IgD-negative memory B cell (primary cell): ENCODE data around the gene NDUFA5. TPM values are rescaled to one million over a fixed set of nuclear protein-coding genes. Genes with fewer than 3 reads are reported as not detected.

Experiments
- H3K27ac Mint-ChIP-seq, 3 donors: one replicate each; pipeline ENCODE4 v1.8.0; 2020 to 2022; ENCODE audit warnings: mild to moderate bottlenecking in 3 of 3, mixed read lengths in 3 of 3, moderate library complexity in 1 of 3
- H3K27me3 Mint-ChIP-seq: one replicate; pipeline ENCODE4 v1.8.0; 2021; ENCODE audit warnings: mixed read lengths
- H3K36me3 Mint-ChIP-seq: one replicate; pipeline ENCODE4 v1.8.0; 2020; ENCODE audit warnings: mild to moderate bottlenecking, mixed read lengths
- H3K4me1 Mint-ChIP-seq, 3 donors: one replicate each; pipeline ENCODE4 v1.8.0; 2020 to 2022; ENCODE audit warnings: mixed read lengths in 3 of 3, mild to moderate bottlenecking in 1 of 3
- H3K4me3 Mint-ChIP-seq, 4 donors: one replicate each; pipeline ENCODE4 v1.8.0; 2020 to 2022; ENCODE audit warnings: mild to moderate bottlenecking in 4 of 4, mixed read lengths in 4 of 4, moderate library complexity in 3 of 4
- H3K9me3 Mint-ChIP-seq, 3 donors: one replicate each; pipeline ENCODE4 v1.8.0; 2020 to 2021; ENCODE audit warnings: mixed read lengths in 3 of 3, mild to moderate bottlenecking in 1 of 3
- polyA plus RNA-seq: library from polyadenylated mRNA; unstranded; fragments of 300-500 nt; fragmentation: Illumina TruSeq; gene quantifications from one replicate; pipeline ENCODE4 v1.2.3, GENCODE V29; 2021

Gene NDUFA5
- 77.9 TPM for polyA plus RNA-seq

- Mint-ChIP-seq H3K9me3 (no peaks in the 10 kb centered on the region), H3K27me3 (no peaks in the 10 kb centered on the region), H3K4me1 (peaks cover 6 to 14% (median 7%) of the 10 kb centered on the region in 3 donors), H3K4me3 (no peak within 1 kb of the TSS), H3K27ac (no peak within 1 kb of the TSS), H3K36me3 (peaks cover 7% of the 10 kb centered on the region)
Measured at GRCh38 chr7:123557398-123558288, at the start of gene NDUFA5. TSS of gene NDUFA5 (minus strand) at chr7:123557818. CDS start at chr7:123557795, 23 bp downstream.

- no peaks in the 10 kb centered on the region for H3K4me1 Mint-ChIP-seq
Measured at GRCh38 chr7:123604739-123605138, 47.1 kb upstream of the NDUFA5 start.

GRCh38 chr7:123602648-123603047 is 45.0 kb upstream of the NDUFA5 start:
- Mint-ChIP-seq H3K27ac (no peak overlapping the region), H3K36me3 (no peaks in the 10 kb centered on the region), H3K4me3 (no peak overlapping the region), H3K9me3 (peaks cover 0 to 4% (median 0%) of the 10 kb centered on the region in 3 donors), H3K27me3 (peaks cover 3% of the 10 kb centered on the region), H3K4me1 (no peaks in the 10 kb centered on the region)

More at GRCh38 chr7:123604739-123605138, 47.1 kb upstream of the NDUFA5 start:
- Mint-ChIP-seq H3K27ac (no peak overlapping the region), H3K27me3 (peaks cover 3% of the 10 kb centered on the region), H3K4me3 (no peak overlapping the region), H3K36me3 (no peaks in the 10 kb centered on the region), H3K9me3 (peaks cover 0 to 4% (median 0%) of the 10 kb centered on the region in 3 donors)

DNA sequence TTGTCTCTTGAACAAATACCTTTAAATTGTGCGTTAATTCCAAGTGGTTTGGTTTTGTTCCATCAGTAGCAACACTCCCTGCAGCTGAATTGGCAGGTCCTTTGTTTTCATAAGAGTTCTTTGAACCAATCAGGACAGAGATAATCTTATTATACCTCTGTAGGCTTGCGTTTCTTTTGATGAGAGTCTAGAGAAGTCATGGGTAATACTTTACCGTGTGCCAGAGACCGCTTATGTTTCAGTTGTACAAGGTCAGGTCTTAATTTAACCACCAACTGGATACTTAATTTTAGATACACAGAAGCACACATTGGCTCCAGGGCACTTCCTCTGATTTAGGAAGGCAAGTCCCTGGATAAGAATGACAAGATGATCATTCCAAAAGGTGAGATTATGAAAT is 43.9 kb upstream of the NDUFA5 start, which contains the start of gene ASB15:
TSS of gene ASB15 (plus strand) at position 292 of the 400 bp plus-strand sequence. CDS start 12,682 bp downstream, outside the sequence.
- Mint-ChIP-seq H3K4me3 (no peak within 1 kb of the TSS), H3K27ac (no peak within 1 kb of the TSS), H3K4me1 (no peaks in the 10 kb centered on the region), H3K36me3 (no peaks in the 10 kb centered on the region), H3K9me3 (peaks cover 0 to 4% (median 0%) of the 10 kb centered on the region in 3 donors), H3K27me3 (peaks cover 3% of the 10 kb centered on the region)

DNA sequence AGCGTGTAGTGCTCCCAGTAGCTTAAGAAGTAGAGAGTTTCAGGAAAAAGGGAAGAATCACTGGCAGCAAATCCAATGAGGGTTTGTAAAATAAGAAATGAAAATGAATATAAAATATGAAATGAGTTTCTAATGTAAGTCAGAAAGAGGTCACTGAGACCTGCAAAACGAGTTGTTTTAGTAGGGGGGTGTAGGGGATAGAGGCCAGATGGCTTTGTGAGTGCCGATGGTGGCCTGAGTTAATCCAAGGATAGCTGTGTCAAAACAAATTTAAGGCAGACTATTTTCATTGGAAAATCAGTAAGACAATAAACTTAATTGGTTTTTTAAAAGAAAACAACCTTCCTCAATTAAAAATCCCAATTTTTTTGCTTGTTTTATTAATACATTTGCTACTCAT is 43.3 kb upstream of the NDUFA5 start:
- Mint-ChIP-seq H3K4me3 (no peak overlapping the region), H3K4me1 (no peaks in the 10 kb centered on the region), H3K9me3 (peaks cover 0 to 4% (median 0%) of the 10 kb centered on the region in 3 donors), H3K36me3 (no peaks in the 10 kb centered on the region), H3K27ac (no peak overlapping the region), H3K27me3 (peaks cover 3% of the 10 kb centered on the region)

DNA sequence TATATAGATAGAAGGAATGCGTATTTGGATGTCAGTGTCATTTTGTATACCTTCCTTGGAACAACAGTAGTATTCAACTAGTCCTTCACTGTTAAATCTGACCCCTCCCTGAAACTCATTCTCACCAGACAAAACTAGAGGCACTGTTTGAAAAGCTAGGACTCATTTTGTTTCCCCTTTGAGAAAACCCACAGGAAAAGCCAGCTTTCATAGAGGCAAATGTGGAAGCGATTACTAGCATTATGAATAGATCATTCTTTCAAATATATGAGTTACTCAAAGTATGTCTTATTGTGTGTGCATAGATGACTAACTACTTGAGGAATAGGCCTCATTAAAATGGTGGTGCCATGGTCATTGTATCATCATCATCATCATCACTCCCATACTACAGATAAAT is 42.1 kb upstream of the NDUFA5 start:
- H3K27ac Mint-ChIP-seq: no peak overlapping the region
- no peaks in the 10 kb centered on the region for H3K4me1 Mint-ChIP-seq

GRCh38 chr7:123598657-123599056 is 41.0 kb upstream of the NDUFA5 start:
- Mint-ChIP-seq H3K27me3 (peaks cover 12% of the 10 kb centered on the region), H3K36me3 (no peaks in the 10 kb centered on the region), H3K4me3 (no peak overlapping the region), H3K4me1 (no peaks in the 10 kb centered on the region), H3K9me3 (no peaks in the 10 kb centered on the region), H3K27ac (no peak overlapping the region)

More for the DNA sequence above, 42.1 kb upstream of the NDUFA5 start:
- Mint-ChIP-seq H3K9me3 (no peaks in the 10 kb centered on the region), H3K27me3 (peaks cover 8% of the 10 kb centered on the region), H3K36me3 (no peaks in the 10 kb centered on the region), H3K4me3 (no peak overlapping the region)

- no peaks in the 10 kb centered on the region for H3K36me3 Mint-ChIP-seq
- no peaks in the 10 kb centered on the region for H3K9me3 Mint-ChIP-seq
- H3K27ac Mint-ChIP-seq: no peak overlapping the region
- no peak overlapping the region for H3K4me3 Mint-ChIP-seq
- peaks cover 27% of the 10 kb centered on the region for H3K27me3 Mint-ChIP-seq
- H3K4me1 Mint-ChIP-seq: no peaks in the 10 kb centered on the region
Measured at GRCh38 chr7:123594813-123595241, 37.2 kb upstream of the NDUFA5 start.

- Mint-ChIP-seq H3K9me3 (no peaks in the 10 kb centered on the region), H3K4me1 (peaks cover 0 to 8% (median 0%) of the 10 kb centered on the region in 3 donors), H3K4me3 (no peak overlapping the region), H3K27ac (no peak overlapping the region), H3K27me3 (peaks cover 14% of the 10 kb centered on the region), H3K36me3 (no peaks in the 10 kb centered on the region)
Measured at GRCh38 chr7:123588376-123588775, 30.8 kb upstream of the NDUFA5 start.

- H3K27ac Mint-ChIP-seq: no peak overlapping the region
- no peak overlapping the region for H3K4me3 Mint-ChIP-seq
- peaks cover 9% of the 10 kb centered on the region for H3K27me3 Mint-ChIP-seq
- H3K4me1 Mint-ChIP-seq: peaks cover 0 to 8% (median 0%) of the 10 kb centered on the region in 3 donors
- H3K36me3 Mint-ChIP-seq: no peaks in the 10 kb centered on the region
- no peaks in the 10 kb centered on the region for H3K9me3 Mint-ChIP-seq
Measured at GRCh38 chr7:123583821-123584220, 26.2 kb upstream of the NDUFA5 start.

DNA sequence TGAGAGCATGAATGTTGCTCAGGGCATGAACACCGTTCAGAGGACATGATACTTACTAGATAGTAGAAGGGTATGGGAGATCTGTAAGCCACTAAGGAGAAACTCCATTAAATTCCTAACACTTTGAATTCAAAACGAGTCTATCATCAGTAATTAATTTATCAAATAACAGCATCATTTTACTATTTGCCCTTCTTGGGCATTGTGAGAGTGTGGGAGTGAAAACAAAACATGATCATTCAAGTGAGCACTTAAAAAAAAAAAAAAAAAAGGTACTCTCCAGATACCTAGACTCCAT is 23.5 kb upstream of the NDUFA5 start:
- Mint-ChIP-seq H3K9me3 (no peaks in the 10 kb centered on the region), H3K4me1 (no peaks in the 10 kb centered on the region), H3K27ac (no peak overlapping the region), H3K36me3 (no peaks in the 10 kb centered on the region), H3K27me3 (peaks cover 9% of the 10 kb centered on the region), H3K4me3 (no peak overlapping the region)

DNA sequence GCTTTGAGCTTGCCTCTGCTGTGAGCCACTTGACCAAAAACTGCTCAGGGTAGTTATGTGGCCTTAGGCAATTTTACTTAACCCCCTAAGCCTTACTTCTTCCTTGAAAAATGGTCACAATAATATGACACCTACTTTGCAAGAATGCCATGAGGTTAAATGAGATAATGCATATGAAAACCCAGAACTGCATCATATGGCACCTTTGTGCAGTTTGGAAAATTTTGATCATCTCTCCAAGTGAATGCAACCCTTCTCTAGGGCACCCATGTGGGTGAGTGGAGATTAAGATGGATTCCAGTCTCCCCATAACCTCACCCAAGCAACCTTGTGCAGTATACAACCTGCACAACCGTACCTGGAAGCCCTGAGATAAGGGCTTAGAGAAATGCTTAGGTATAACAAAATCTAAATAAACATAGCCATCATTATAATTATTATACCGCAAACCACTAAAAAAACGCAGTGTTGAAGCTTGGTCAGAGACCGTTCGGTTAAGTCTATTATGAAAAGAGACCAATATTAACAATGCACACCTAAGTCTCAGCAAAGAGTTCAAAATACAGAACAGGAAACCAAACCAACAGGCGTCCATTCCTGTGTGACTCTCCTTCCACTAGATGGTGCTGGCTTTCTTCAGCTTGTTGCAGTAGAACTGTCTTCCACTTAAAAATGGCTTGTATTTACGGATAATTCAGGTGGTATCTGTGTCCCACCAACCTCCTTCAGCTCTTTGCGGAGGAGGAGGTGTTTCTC is 23.0 kb upstream of the NDUFA5 start:
- H3K27ac Mint-ChIP-seq: no peak overlapping the region
- H3K4me1 Mint-ChIP-seq: no peaks in the 10 kb centered on the region
- H3K36me3 Mint-ChIP-seq: no peaks in the 10 kb centered on the region
- H3K4me3 Mint-ChIP-seq: no peak overlapping the region
- H3K9me3 Mint-ChIP-seq: no peaks in the 10 kb centered on the region
- peaks cover 9% of the 10 kb centered on the region for H3K27me3 Mint-ChIP-seq

DNA sequence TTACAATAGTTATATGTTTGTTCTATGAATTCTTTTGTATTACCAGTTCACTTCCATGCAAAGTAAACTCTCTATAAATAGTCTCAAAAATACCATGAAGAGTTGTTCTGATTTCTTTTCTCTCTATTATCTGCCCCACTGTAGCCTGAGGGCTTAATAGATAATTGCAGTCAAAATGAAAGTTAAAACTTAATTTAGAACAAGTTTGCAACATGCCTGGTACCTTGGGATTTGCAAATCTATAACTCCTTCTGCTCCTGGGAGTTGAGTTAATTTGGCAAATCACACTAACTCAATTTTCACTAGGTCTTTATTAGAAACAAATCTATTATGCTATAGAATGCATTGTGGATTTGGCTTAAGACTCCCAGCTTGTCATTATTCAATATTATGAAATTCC is 21.8 kb upstream of the NDUFA5 start:
- H3K4me3 Mint-ChIP-seq: no peak overlapping the region
- no peak overlapping the region for H3K27ac Mint-ChIP-seq
- no peaks in the 10 kb centered on the region for H3K4me1 Mint-ChIP-seq
- no peaks in the 10 kb centered on the region for H3K9me3 Mint-ChIP-seq
- H3K27me3 Mint-ChIP-seq: peaks cover 9% of the 10 kb centered on the region
- no peaks in the 10 kb centered on the region for H3K36me3 Mint-ChIP-seq

DNA sequence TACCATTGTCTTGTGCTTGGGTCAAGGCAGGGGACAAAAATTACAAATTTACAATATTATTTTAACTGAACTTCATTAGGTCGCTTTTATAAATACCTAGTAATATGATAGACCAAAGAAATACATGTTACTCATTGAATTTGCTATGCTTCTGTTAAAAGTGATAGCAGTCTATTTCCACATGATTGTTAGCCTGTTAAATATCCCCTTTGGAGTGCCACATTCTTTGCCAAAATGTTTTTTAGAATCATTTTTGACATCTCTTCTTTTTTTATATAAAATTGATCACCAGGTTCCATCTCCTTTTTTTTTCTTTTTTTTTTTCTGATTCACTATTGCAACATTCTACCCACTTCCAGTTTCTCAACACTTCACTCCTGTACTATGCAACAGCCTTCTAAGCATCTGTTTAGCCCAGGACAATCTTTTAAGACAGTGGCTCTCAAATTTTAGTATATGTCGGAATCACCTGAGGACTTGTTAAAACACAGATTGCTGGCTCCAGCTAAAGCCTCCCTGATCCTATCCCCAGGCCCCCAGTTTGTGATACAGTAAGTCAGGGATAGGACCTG is 16.4 kb upstream of the NDUFA5 start:
- Mint-ChIP-seq H3K4me3 (no peak overlapping the region), H3K9me3 (peaks cover 0 to 2% (median 0%) of the 10 kb centered on the region in 3 donors), H3K4me1 (peaks cover 0 to 6% (median 5%) of the 10 kb centered on the region in 3 donors), H3K36me3 (no peaks in the 10 kb centered on the region), H3K27ac (no peak overlapping the region), H3K27me3 (no peaks in the 10 kb centered on the region)

DNA sequence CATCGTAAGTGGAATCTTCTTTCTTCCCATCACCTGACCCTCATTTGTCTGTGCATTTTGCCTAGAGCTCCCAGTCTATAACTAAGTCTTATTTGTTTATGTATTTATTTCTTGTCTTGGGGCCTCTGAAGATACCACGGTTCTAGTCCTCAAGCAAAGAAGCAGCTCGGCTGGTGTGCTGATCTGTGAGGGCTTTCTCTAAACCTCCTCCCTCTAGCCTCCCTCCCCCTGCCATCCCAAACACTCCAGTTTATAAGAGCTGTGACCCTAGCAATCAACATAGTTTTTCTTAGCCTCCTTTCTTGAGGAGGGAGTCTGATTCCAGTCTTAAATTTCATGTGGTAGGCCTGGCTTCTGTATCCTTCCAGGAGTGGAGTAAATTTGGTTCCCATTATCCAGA is 15.7 kb upstream of the NDUFA5 start:
- H3K9me3 Mint-ChIP-seq: peaks cover 0 to 2% (median 0%) of the 10 kb centered on the region in 3 donors
- no peaks in the 10 kb centered on the region for H3K36me3 Mint-ChIP-seq
- peaks cover 0 to 6% (median 5%) of the 10 kb centered on the region in 3 donors for H3K4me1 Mint-ChIP-seq
- no peak overlapping the region for H3K27ac Mint-ChIP-seq
- H3K27me3 Mint-ChIP-seq: no peaks in the 10 kb centered on the region
- H3K4me3 Mint-ChIP-seq: no peak overlapping the region
